ENCODE data around the gene COCH.

The COCH gene

DNA sequence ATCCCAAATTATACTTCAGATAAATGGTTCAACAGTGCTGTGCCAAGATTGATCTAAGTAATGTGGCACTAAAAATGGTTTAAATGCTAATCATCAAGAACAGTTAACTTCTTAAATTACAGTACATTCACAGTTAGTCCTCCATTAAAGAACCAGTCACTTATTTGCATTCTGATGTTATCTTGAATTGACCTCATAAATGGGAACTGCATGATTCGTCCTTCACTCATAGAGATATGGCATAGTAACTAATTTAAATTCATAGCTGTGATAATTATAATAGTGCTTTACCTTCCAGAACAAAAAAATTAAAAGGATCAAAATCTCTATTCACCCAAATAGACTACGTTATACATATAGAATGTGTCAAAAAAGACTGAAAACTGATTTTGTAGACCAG lies 61.1 kb downstream of the COCH start:
- Histone ChIP-seq H3K27ac (ENCODE audit: low read length) (no peak overlapping the region), H3K4me3 (ENCODE audit: low read length) (no peak overlapping the region), H3K4me1 (ENCODE audit: control insufficient read depth, low read depth, low read length) (no peaks in the 10 kb centered on the region), H3K9ac (ENCODE audit: low read length) (no peak overlapping the region), H3K27me3 (ENCODE audit: control insufficient read depth, insufficient read depth, low read length) (no peaks in the 10 kb centered on the region), H3K36me3 (ENCODE audit: control insufficient read depth, low read depth, low read length) (peaks cover 43% of the 10 kb centered on the region), H3K9me3 (ENCODE audit: control insufficient read depth, low read depth, low read length) (no peaks in the 10 kb centered on the region)

- Histone ChIP-seq H3K36me3 (ENCODE audit: control insufficient read depth, low read depth, low read length) (peaks cover 55% of the 10 kb centered on the region), H3K9ac (ENCODE audit: low read length) (no peak overlapping the region), H3K27me3 (ENCODE audit: control insufficient read depth, insufficient read depth, low read length) (no peaks in the 10 kb centered on the region), H3K4me3 (ENCODE audit: low read length) (no peak overlapping the region), H3K4me1 (ENCODE audit: control insufficient read depth, low read depth, low read length) (no peaks in the 10 kb centered on the region), H3K9me3 (ENCODE audit: control insufficient read depth, low read depth, low read length) (no peaks in the 10 kb centered on the region), H3K27ac (ENCODE audit: low read length) (no peak overlapping the region)
These were observed 64.3 kb downstream of the COCH start for GRCh38 chr14:30938617-30939016.

All from iPS-18a (cell line).